GM21390 (cell line): Measurements from ENCODE around the gene SMS.

ENCODE experiments used
- ATAC-seq: cut with Tn5 transposase; IDR thresholded peaks from one replicate; pipeline ENCODE4 v1.9.1; 2021; ENCODE audit not compliant: unreplicated experiment

The SMS gene

DNA sequence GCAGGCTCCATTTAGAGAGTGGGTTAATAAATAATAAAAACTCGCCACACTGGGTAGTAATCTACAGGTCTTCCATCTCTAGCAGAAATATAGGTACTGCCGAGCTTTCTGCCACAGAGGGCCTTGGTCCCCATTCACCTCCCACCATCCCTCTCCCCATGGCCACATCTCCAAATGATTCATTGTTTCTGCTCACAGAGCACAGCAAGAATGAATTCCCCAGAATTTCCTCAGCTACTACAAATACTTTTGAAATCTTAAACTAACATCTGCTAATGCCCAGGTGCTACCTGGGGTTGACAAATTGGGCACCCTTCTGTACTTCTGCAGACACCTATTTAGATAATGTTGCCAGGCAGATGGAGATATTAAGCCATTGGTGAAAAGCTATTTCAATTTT, 96.7 kb downstream of the SMS start:
- ATAC-seq, result no peak

DNA sequence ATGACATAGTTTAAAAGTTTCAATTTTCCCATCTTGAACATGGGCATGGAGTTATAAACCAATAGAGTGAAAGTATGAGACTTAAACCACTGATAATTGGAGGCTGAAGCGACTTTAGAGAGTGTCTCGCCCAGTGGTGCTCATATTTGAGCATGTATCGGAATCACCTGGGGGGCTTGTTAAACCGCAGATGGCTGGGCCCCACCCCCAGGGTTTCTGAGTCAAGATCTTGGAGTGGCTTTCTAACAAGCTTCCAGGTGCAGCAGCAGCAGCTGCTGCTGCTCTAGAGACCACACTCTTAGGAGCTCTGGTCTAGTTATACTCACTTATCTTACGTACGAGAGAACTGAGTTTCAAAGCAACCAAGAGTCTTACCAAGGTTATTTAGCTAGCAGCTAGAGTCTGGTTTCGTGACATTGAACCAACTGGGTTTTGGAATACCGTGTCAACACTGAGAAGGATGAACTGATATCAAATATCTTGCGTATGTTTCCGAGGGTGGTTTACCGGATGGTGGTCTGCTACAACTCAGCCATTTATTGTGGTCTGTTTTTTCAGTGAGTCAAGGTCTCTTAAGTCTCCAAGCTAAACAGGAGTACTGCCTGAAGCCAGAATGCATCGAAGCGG, 97.5 kb downstream of the SMS start:
- ATAC-seq, result no peak

DNA sequence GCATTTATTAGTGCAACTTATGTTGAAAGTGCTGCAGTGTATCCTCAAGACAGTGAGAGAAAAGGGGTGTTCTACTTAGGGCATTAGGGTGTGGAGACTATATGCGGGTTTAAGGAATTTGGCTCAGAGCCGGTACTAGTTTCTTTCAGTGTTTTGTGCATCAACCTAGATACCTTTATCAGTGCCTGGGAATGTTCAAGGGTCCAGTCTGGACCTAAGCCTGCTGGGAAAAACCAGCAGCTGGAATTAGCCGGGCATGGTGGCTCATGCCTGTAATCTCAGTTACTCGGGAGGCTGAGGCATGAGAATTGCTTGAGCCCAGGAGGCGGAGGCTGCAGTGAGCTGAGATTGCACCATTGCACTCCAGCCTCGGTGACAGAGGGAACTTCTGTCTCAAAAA, 99.0 kb downstream of the SMS start:
- ATAC-seq, result no peak

DNA sequence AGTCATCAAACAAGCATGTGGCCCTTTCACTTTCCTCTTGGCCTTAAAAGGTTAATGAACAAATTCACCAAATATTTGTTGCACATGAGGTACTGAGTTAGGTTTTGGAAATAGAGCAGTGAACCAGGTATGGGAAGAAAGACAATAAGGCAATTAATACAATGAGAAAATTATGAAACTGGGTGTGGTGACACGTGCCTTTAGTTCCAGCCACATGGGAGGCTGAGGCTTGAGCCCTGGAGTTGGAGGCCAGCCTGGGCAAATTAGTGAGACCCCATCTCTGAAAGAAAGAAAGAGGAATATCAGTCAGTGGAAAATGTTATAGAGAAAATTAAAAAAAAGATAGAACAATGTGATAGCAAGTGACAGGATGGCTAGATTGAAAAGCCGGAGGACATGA, 99.7 kb downstream of the SMS start:
- no peak for ATAC-seq

DNA sequence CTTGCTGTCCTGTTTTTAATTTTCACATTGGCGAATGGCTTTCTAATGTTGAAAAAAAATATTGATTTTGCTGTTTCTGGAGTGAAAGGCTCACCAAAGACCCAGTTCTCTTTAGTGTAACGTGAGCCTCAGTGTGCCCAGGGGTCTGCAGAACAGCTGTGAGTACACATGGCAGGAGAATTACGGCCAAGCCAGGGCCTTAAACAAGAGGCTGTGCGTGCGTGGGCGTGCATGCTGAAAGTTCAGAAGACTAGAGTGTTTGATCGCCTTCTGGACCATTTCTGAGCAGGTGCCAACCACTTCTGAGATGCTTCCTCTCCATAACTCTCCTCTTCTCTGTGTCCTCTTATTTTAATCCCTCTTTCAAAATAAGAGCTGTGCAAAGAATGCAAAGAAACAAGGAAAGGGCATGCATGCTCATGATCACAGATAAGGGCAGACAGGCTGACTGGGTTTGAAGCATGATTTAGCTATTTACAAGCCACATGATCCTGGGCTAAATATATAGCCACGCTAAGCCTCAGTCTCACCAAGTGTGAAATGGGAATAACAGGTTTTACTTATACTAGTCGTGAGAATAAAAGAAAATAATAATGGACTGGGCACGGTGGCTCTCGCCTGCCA, 101.5 kb downstream of the SMS start:
- no peak for ATAC-seq

DNA sequence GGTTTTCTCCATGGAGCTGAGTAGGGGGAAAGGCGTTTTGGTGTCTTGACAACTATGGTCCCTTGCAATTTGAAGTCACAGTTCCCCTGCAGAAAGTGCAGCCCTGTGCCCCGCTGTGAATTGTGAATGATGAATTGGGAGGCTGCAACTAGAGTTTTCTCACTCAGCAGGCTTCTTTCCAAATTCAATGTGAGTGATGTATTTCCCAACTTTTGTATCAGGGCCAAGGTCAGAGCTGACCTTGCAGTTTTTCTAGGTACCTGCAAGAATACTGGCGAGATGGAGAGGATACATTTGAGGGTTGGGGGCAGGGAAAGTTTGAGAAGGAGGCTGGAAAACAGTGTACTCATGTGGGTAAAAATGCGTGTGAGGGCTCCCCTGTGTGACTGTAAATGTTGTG, 103.4 kb downstream of the SMS start:
- ATAC-seq, result no peak
